Keratinocyte (primary cell): ENCODE data around the gene NPLOC4. TPM values are rescaled to one million over a fixed set of nuclear protein-coding genes. Genes with fewer than 3 reads are reported as not detected.

ENCODE experiments used
- DNase-seq: peaks from one replicate; pipeline ENCODE4 v3.0.0-alpha.2; 2011; ENCODE audit warnings: low read depth, missing footprints, low spot score
- FAIRE-seq: peaks from 2 replicates; lab custom pipeline; 2011; peaks lifted over from hg19 to GRCh38; lab: Jason Lieb, UNC
- H2AFZ ChIP-seq: 2 replicates; pipeline ENCODE4 v1.6.0; 2012; ENCODE audit warnings: low read length, control low read depth, inconsistent platforms; ENCODE audit not compliant: control insufficient read depth
- H3K27ac ChIP-seq: 2 replicates; pipeline ENCODE4 v1.5.1; 2011; ENCODE audit warnings: low read length; ENCODE audit not compliant: control insufficient read depth, insufficient read depth
- H3K27me3 ChIP-seq: 3 replicates; pipeline ENCODE4 v1.6.0; 2011; ENCODE audit warnings: low read length; ENCODE audit not compliant: control insufficient read depth, insufficient read depth; ENCODE audit errors: extremely low read depth
- H3K36me3 ChIP-seq, 2 experiments: 2 replicates in 1 of 2; 3 replicates in 1 of 2; pipeline ENCODE4 v1.5.1; 2011; ENCODE audit warnings: low read length in 2 of 2, mild to moderate bottlenecking in 1 of 2; ENCODE audit not compliant: control insufficient read depth in 2 of 2, insufficient read depth in 2 of 2; ENCODE audit errors: extremely low read depth in 1 of 2
- H3K4me1 ChIP-seq: 3 replicates; pipeline ENCODE4 v1.5.1; 2011; ENCODE audit warnings: low read length; ENCODE audit not compliant: control insufficient read depth, insufficient read depth; ENCODE audit errors: extremely low read depth
- H3K4me2 ChIP-seq: 3 replicates; pipeline ENCODE4 v1.6.0; 2011; ENCODE audit warnings: low read depth, low read length; ENCODE audit not compliant: control insufficient read depth, insufficient read depth; ENCODE audit errors: extremely low read depth
- H3K4me3 ChIP-seq, 3 experiments: fragments of 200-600 bp in 1 of 3; sonication (generic) in 1 of 3; 2 replicates in 2 of 3; 3 replicates in 1 of 3; pipeline ENCODE4 v1.5.1; 2011 to 2016; ENCODE audit warnings: low read length in 3 of 3, mild to moderate bottlenecking in 3 of 3, control low read depth in 2 of 3, inconsistent platforms in 1 of 3, low read depth in 1 of 3, mixed read lengths in 1 of 3, mixed run types in 1 of 3, moderate library complexity in 1 of 3; ENCODE audit not compliant: control insufficient read depth in 2 of 3, insufficient read depth in 2 of 3; ENCODE audit errors: extremely low read depth in 1 of 3
- H3K79me2 ChIP-seq: 2 replicates; pipeline ENCODE4 v1.6.0; 2012; ENCODE audit warnings: low read length; ENCODE audit not compliant: control insufficient read depth, insufficient read depth
- H3K9ac ChIP-seq: 3 replicates; pipeline ENCODE4 v1.6.0; 2011; ENCODE audit warnings: low read length; ENCODE audit not compliant: control insufficient read depth, insufficient read depth; ENCODE audit errors: extremely low read depth
- H3K9me1 ChIP-seq: 3 replicates; pipeline ENCODE4 v1.6.0; 2011; ENCODE audit warnings: low read length; ENCODE audit not compliant: control insufficient read depth, insufficient read depth; ENCODE audit errors: extremely low read depth
- H3K9me3 ChIP-seq: 2 replicates; pipeline ENCODE4 v1.5.1; 2012; ENCODE audit warnings: low read depth, low read length; ENCODE audit not compliant: control insufficient read depth
- H4K20me1 ChIP-seq: 3 replicates; pipeline ENCODE4 v1.6.0; 2011; ENCODE audit warnings: low read length; ENCODE audit not compliant: control insufficient read depth, insufficient read depth; ENCODE audit errors: extremely low read depth
- EZH2 ChIP-seq: IDR thresholded peaks from one replicate; pipeline ENCODE4 v1.6.1; 2012; ENCODE audit warnings: inconsistent platforms, mild to moderate bottlenecking, low read length, moderate library complexity
- dilution Hi-C: fragments of 300-500 bp; cut with MboI; formaldehyde crosslinking; loops from one replicate; pipeline ENCODE4 v1.7.0; 2020; ENCODE audit warnings: low sequenced_read_pairs; ENCODE audit not compliant: extremely low pct_ligation_motif_present
- polyA plus RNA-seq, 5 experiments: library from polyadenylated mRNA; depleted of rRNA in 3 of 5; stranded (reverse) in 3 of 5; stranded (forward) in 1 of 5; unstranded in 1 of 5; fragments of >200 nt; gene quantifications; 1 replicate in 1 of 5; 2 replicates in 3 of 5; 3 replicates in 1 of 5; pipeline versions ENCODE4 v1.2.1 to v1.2.3, GENCODE V29; 2011 to 2012; ENCODE audit warnings: missing spikeins in 2 of 5, low read depth in 1 of 5, low replicate concordance in 1 of 5
- TF ChIP-seq, protein P1 (sequence below), 3 experiments: IDR thresholded peaks in 1 of 3; conservative IDR thresholded peaks in 1 of 3; optimal IDR thresholded peaks in 1 of 3; 2 replicates in 2 of 3; 3 replicates in 1 of 3; pipeline versions ENCODE3 to v1.5.1; 2011; ENCODE audit warnings: low read length in 3 of 3, mild to moderate bottlenecking in 3 of 3, moderate library complexity in 2 of 3, control low read depth in 1 of 3, inconsistent platforms in 1 of 3; ENCODE audit not compliant: insufficient read depth in 2 of 3; ENCODE audit errors: extremely low read depth in 1 of 3

The NPLOC4 gene
- polyA plus RNA-seq, 1 donor (not counting 4 experiments of a cell fraction or from before 2014, with no cell fraction given) = 64.0 TPM

DNA sequence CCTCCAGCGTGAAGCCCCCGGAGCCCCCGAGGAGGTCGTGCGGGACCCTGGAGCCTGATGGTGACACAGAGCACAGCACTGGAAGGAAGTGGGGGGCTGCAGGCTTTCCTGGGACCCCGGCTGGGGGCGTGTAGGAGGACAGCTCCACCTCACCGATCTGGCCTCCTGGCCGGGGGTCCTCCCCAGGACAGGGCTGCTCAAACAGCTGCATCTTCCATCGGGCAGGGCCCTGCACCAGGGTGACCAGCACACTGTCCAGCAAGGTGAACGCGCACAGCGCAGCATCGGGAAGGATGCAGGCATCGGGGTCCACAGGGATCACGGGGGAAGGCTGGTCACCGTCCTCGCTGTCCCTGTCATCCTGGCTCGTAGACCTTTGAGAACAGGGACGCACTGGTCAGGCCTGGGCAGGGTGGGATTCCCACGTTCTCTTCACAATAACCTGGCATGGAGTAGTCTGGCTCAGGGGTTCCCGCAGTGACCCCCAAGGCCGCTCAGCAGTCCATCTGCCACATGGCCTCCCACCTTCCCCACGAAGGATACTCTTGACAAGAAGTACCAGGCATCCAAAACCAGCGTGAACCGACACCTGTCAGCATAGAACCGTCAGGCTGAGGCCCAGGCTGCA, 86.0 kb downstream of the NPLOC4 start:
- H2AFZ ChIP-seq = no peak overlapping the region
- H3K9me3 ChIP-seq = no peaks in the 10 kb centered on the region
- H3K4me3 ChIP-seq = peak overlapping the region; percentile 79 to 92 (median 88)
- TF ChIP-seq EZH2 = no peak
- TF ChIP-seq, protein P1, sequence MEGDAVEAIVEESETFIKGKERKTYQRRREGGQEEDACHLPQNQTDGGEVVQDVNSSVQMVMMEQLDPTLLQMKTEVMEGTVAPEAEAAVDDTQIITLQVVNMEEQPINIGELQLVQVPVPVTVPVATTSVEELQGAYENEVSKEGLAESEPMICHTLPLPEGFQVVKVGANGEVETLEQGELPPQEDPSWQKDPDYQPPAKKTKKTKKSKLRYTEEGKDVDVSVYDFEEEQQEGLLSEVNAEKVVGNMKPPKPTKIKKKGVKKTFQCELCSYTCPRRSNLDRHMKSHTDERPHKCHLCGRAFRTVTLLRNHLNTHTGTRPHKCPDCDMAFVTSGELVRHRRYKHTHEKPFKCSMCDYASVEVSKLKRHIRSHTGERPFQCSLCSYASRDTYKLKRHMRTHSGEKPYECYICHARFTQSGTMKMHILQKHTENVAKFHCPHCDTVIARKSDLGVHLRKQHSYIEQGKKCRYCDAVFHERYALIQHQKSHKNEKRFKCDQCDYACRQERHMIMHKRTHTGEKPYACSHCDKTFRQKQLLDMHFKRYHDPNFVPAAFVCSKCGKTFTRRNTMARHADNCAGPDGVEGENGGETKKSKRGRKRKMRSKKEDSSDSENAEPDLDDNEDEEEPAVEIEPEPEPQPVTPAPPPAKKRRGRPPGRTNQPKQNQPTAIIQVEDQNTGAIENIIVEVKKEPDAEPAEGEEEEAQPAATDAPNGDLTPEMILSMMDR (optimal IDR thresholded peaks at IDR 0.05 in 1 of 3, IDR thresholded peaks at IDR 0.05 in 1 of 3, conservative IDR thresholded peaks at IDR 0.05 in 1 of 3; ENCODE audit: extremely low read depth in 1 of 3, insufficient read depth in 2 of 3, low read length in 3 of 3) = no peak
- peak overlapping the region; percentile 91 for H3K4me2 ChIP-seq
- H4K20me1 ChIP-seq = no peaks in the 10 kb centered on the region
- H3K9me1 ChIP-seq = no peaks in the 10 kb centered on the region
- DNase-seq = no peak
- H3K79me2 ChIP-seq = peaks cover 24% of the 10 kb centered on the region
- dilution Hi-C loops = no loop called here
- H3K9ac ChIP-seq = peak overlapping the region; percentile 78
- peaks cover 20% of the 10 kb centered on the region for H3K4me1 ChIP-seq
- no peak for FAIRE-seq
- peaks cover 18 to 22% of the 10 kb centered on the region in 2 experiments for H3K36me3 ChIP-seq
- H3K27ac ChIP-seq = no peak overlapping the region
- no peaks in the 10 kb centered on the region for H3K27me3 ChIP-seq

DNA sequence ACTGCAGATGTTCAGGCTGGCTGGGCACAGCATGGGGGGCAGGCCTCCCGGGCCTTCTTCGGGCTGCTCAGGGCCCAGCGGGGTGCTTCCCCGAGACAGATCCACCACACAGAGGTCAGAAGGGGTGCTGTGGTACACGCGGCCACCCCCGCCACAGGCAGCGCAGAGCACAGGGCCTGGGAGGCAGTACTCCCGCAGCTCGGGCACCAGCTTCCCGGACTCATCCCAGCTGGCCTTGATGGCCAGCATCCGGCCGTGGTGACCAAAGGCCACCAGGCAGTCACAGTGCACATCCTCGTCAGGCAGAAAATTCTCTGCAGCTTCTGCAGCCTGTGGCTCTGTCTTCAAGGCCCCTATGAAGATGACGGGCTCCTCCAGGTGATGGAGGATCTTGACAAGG, 86.6 kb downstream of the NPLOC4 start:
- DNase-seq = no peak
- no peaks in the 10 kb centered on the region for H4K20me1 ChIP-seq
- H3K4me3 ChIP-seq = no peak overlapping the region
- no peak overlapping the region for H3K4me2 ChIP-seq
- no peaks in the 10 kb centered on the region for H3K27me3 ChIP-seq
- no peak overlapping the region for H3K9ac ChIP-seq
- H2AFZ ChIP-seq = no peak overlapping the region
- TF ChIP-seq, protein P1 (optimal IDR thresholded peaks at IDR 0.05 in 1 of 3, IDR thresholded peaks at IDR 0.05 in 1 of 3, conservative IDR thresholded peaks at IDR 0.05 in 1 of 3; ENCODE audit: extremely low read depth in 1 of 3, insufficient read depth in 2 of 3, low read length in 3 of 3) = no peak
- TF ChIP-seq EZH2 = no peak
- no peaks in the 10 kb centered on the region for H3K9me1 ChIP-seq
- peaks cover 22 to 25% of the 10 kb centered on the region in 2 experiments for H3K36me3 ChIP-seq
- H3K4me1 ChIP-seq = peaks cover 20% of the 10 kb centered on the region
- dilution Hi-C loops = no loop called here
- H3K27ac ChIP-seq = no peak overlapping the region
- peaks cover 24% of the 10 kb centered on the region for H3K79me2 ChIP-seq
- H3K9me3 ChIP-seq = no peaks in the 10 kb centered on the region
- FAIRE-seq = no peak
